B cell (primary cell): Measurements from ENCODE around the gene TUBB4B. TPM values are rescaled to one million over a fixed set of nuclear protein-coding genes. Genes with fewer than 3 reads are reported as not detected.
A peak's percentile ranks its signal among the peaks of the same experiment; 100 is the strongest.

Experiments
- ATAC-seq: fragments of 200-7000 bp; cut with Tn5 transposase; one replicate; pipeline ENCODE4 v1.10.0; 2021; ENCODE audit warnings: low read depth, mild to moderate bottlenecking, moderate number of reproducible peaks, moderate library complexity
- CTCF ChIA-PET: fragments of 350-600 bp; sonication (Branson Sonifier 250); formaldehyde crosslinking; loops from one replicate; lab custom pipeline; 2021; ENCODE audit warnings: antibody characterized with exemption, inconsistent platforms; lab: Charles Lee
- POLR2A ChIA-PET: fragments of 350-600 bp; sonication (Branson Sonifier 250); formaldehyde crosslinking; loops from one replicate; lab custom pipeline; 2021; ENCODE audit warnings: antibody characterized with exemption; lab: Charles Lee
- DNase-seq: peaks from one replicate; pipeline ENCODE4 v3.0.0; 2013
- H2AFZ ChIP-seq: 2 replicates; pipeline ENCODE4 v1.6.1; 2012; ENCODE audit warnings: mild to moderate bottlenecking, low read depth, low read length; ENCODE audit not compliant: insufficient read depth, poor library complexity, severe bottlenecking
- H3K27ac ChIP-seq, 2 donors: 1 replicate in 1 of 2; 2 replicates in 1 of 2; pipeline ENCODE4 v1.5.1; 2012 to 2013; ENCODE audit warnings: low read length in 2 of 2, mild to moderate bottlenecking in 2 of 2, moderate library complexity in 1 of 2
- H3K27me3 ChIP-seq, 4 experiments: fragments of 200-600 bp in 1 of 4; sonication (generic) in 1 of 4; replicated peaks in 1 of 4; 1 replicate in 2 of 4; 2 replicates in 2 of 4; pipeline versions ENCODE4 v1.6.1 to v1.7.0; 2013 to 2016; ENCODE audit warnings: low read length in 3 of 4, mild to moderate bottlenecking in 2 of 4, mixed read lengths in 1 of 4, moderate library complexity in 1 of 4; ENCODE audit not compliant: insufficient read depth in 4 of 4, control insufficient read depth in 3 of 4; ENCODE audit errors: control extremely low read depth in 1 of 4
- H3K36me3 ChIP-seq, 2 experiments: replicated peaks in 1 of 2; 1 replicate in 1 of 2; 2 replicates in 1 of 2; pipeline versions ENCODE4 v1.6.1 to v1.7.1; 2013; ENCODE audit warnings: low read length in 1 of 2; ENCODE audit not compliant: insufficient read depth in 2 of 2, control insufficient read depth in 1 of 2; ENCODE audit errors: control extremely low read depth in 1 of 2, extremely low read depth in 1 of 2
- H3K4me1 ChIP-seq, 2 donors: fragments of 200-600 bp in 1 of 2; sonication (generic) in 1 of 2; 1 replicate in 1 of 2; 2 replicates in 1 of 2; pipeline versions ENCODE4 v1.5.1 to v1.6.1; 2013 to 2017; ENCODE audit warnings: low read length in 2 of 2; ENCODE audit not compliant: control insufficient read depth in 2 of 2, insufficient read depth in 2 of 2
- H3K4me2 ChIP-seq: replicated peaks from 2 replicates; pipeline ENCODE3; 2012; ENCODE audit warnings: mild to moderate bottlenecking, low read depth, low read length; ENCODE audit not compliant: poor library complexity, severe bottlenecking
- H3K4me3 ChIP-seq, 5 experiments: fragments of 200-600 bp in 1 of 5; sonication (generic) in 1 of 5; 1 replicate in 3 of 5; 2 replicates in 2 of 5; pipeline versions ENCODE4 v1.5.1 to v1.7.0; 2011 to 2016; ENCODE audit warnings: low read length in 4 of 5, mild to moderate bottlenecking in 4 of 5, low read depth in 2 of 5, control low read depth in 1 of 5, moderate library complexity in 1 of 5; ENCODE audit not compliant: insufficient read depth in 1 of 5; ENCODE audit errors: control extremely low read depth in 1 of 5, extremely low read depth in 1 of 5
- H3K79me2 ChIP-seq: fragments of 200-600 bp; sonication (generic); one replicate; pipeline ENCODE4 v1.6.0; 2016; ENCODE audit warnings: low read length; ENCODE audit not compliant: control insufficient read depth, insufficient read depth
- H3K9ac ChIP-seq: fragments of 200-600 bp; sonication (generic); 2 replicates; pipeline ENCODE4 v1.6.1; 2017; ENCODE audit warnings: mild to moderate bottlenecking, low read length, moderate library complexity
- H3K9me3 ChIP-seq, 3 donors: one replicate each; pipeline versions ENCODE4 v1.6.1 to v1.7.1; 2013; ENCODE audit warnings: low read length in 2 of 3; ENCODE audit not compliant: control insufficient read depth in 2 of 3, insufficient read depth in 1 of 3; ENCODE audit errors: control extremely low read depth in 1 of 3
- H4K20me1 ChIP-seq: 2 replicates; pipeline ENCODE4 v1.6.0; 2012; ENCODE audit warnings: mild to moderate bottlenecking, low read length; ENCODE audit not compliant: insufficient read depth, control insufficient read depth, poor library complexity, severe bottlenecking
- H3K27ac Mint-ChIP-seq: one replicate; pipeline ENCODE4 v1.8.0; 2021; ENCODE audit warnings: mixed read lengths
- H3K27me3 Mint-ChIP-seq: one replicate; pipeline ENCODE4 v1.8.0; 2021; ENCODE audit warnings: mixed read lengths
- H3K4me1 Mint-ChIP-seq: one replicate; pipeline ENCODE4 v1.8.0; 2021; ENCODE audit warnings: mixed read lengths
- H3K4me3 Mint-ChIP-seq: one replicate; pipeline ENCODE4 v1.8.0; 2021; ENCODE audit warnings: mixed read lengths
- H3K9me3 Mint-ChIP-seq: one replicate; pipeline ENCODE4 v1.8.0; 2022; ENCODE audit warnings: mixed read lengths; ENCODE audit not compliant: insufficient read depth
- EZH2 ChIP-seq: IDR thresholded peaks from 2 replicates; pipeline ENCODE4 v1.6.1; 2012; ENCODE audit warnings: borderline replicate concordance, low read depth, mild to moderate bottlenecking, moderate library complexity, low read length; ENCODE audit not compliant: insufficient read depth, poor library complexity, severe bottlenecking
- WGBS: methylation state at CpG from one replicate; pipeline ENCODE4 v1.1.5; 2013; ENCODE audit warnings: missing lambda C conversion rate; ENCODE audit not compliant: insufficient coverage; 5-methylcytosine and 5-hydroxymethylcytosine counted together
- intact Hi-C: fragments of 100-400 bp; cut with micrococcal nuclease; formaldehyde crosslinking; loops from one replicate; pipeline ENCODE4 v1.10.0; 2022
- polyA plus RNA-seq: library from polyadenylated mRNA; depleted of rRNA; stranded (reverse); fragments of >200 nt; gene quantifications from 2 replicates; pipeline ENCODE4 v1.2.3, GENCODE V29; 2012
- total RNA-seq, 2 donors: library from RNA; stranded (reverse); fragments of 120-200 nt in 1 of 2; gene quantifications; 1 replicate in 1 of 2; 2 replicates in 1 of 2; pipeline versions ENCODE4 v1.2.3 to v1.2.4, GENCODE V29; 2013 to 2022
- TF ChIP-seq, protein P1 (sequence below): fragments of 200-600 bp; IDR thresholded peaks from one replicate; pipeline ENCODE4 v1.8.0; 2022; ENCODE audit warnings: antibody characterized with exemption, mild to moderate bottlenecking

The TUBB4B gene
- total and polyA plus RNA-seq, 2 donors (not counting 1 experiment from before 2014, with no cell fraction given) = 110 to 261 TPM

DNA sequence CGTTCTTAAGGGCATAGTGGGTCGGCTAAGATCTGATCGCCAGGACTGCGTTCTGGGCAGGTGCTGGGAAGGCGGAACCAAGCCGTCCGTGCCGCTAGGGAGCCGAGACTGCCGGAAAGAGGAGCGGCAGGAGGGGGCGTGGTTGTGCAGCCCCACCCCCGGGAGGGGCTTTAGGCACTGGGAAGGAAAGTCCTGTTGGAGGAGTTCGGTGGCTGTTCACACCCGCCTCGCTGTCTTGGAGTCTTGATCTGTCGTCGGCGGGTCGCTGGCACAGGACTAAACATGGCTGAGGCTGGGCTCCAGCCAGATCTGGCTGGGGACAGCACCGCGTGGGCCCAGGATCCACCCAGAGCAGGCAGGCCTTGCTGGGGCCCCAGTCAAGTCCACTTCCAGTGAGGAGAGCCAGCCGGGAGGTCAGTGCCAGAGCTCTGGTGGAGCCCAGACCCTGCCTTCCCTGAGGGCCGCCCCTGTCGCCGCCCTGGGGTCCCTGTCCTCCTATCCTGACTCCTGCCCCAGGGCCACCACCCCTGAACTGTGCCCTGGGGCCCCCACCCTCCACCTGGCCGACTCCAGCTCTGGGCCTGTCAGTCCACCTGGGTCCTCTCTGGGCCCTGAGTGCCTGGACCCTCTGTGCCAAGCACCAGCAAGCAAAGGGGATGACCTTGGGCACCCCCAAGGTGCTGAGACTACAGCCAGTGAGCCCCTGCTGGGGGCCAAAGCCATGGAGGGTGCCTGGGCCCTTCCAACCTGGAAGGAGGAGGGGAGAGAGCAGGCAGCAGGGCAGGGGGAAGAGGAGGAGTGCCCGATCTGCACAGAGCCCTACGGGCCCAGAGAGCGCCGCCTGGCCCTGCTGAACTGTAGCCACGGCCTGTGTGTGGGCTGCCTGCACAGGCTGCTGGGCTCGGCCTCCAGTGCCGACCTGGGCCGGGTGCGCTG is 23.5 kb upstream of the TUBB4B start:
- WGBS = 92% methylated on average over 34 of the region's 36 CpGs
- H4K20me1 ChIP-seq = no peaks in the 10 kb centered on the region
- Mint-ChIP-seq H3K4me1 (peaks cover 4% of the 10 kb centered on the region), H3K27ac (no peak overlapping the region), H3K27me3 (no peaks in the 10 kb centered on the region), H3K4me3 (no peak overlapping the region), H3K9me3 (no peaks in the 10 kb centered on the region)
- no peaks in the 10 kb centered on the region for H3K36me3 ChIP-seq
- H3K27ac ChIP-seq = no peak overlapping the region
- no peaks in the 10 kb centered on the region for H3K27me3 ChIP-seq
- no peak overlapping the region for H2AFZ ChIP-seq
- H3K9me3 ChIP-seq = no peaks in the 10 kb centered on the region
- CTCF ChIA-PET = no interaction called here
- peak overlapping the region; percentile 19 for H3K4me2 ChIP-seq
- ATAC-seq (no peak), DNase-seq (no peak)
- TF ChIP-seq EZH2 = no peak
- TF ChIP-seq, protein P1, sequence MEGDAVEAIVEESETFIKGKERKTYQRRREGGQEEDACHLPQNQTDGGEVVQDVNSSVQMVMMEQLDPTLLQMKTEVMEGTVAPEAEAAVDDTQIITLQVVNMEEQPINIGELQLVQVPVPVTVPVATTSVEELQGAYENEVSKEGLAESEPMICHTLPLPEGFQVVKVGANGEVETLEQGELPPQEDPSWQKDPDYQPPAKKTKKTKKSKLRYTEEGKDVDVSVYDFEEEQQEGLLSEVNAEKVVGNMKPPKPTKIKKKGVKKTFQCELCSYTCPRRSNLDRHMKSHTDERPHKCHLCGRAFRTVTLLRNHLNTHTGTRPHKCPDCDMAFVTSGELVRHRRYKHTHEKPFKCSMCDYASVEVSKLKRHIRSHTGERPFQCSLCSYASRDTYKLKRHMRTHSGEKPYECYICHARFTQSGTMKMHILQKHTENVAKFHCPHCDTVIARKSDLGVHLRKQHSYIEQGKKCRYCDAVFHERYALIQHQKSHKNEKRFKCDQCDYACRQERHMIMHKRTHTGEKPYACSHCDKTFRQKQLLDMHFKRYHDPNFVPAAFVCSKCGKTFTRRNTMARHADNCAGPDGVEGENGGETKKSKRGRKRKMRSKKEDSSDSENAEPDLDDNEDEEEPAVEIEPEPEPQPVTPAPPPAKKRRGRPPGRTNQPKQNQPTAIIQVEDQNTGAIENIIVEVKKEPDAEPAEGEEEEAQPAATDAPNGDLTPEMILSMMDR = no peak
- no peak overlapping the region for H3K4me3 ChIP-seq
- H3K79me2 ChIP-seq = peaks cover 3% of the 10 kb centered on the region
- intact Hi-C loops = no loop called here
- POLR2A ChIA-PET = no interaction called here
- no peak overlapping the region for H3K9ac ChIP-seq
- H3K4me1 ChIP-seq = peaks cover under 1 to 7% of the 10 kb centered on the region in 2 donors

DNA sequence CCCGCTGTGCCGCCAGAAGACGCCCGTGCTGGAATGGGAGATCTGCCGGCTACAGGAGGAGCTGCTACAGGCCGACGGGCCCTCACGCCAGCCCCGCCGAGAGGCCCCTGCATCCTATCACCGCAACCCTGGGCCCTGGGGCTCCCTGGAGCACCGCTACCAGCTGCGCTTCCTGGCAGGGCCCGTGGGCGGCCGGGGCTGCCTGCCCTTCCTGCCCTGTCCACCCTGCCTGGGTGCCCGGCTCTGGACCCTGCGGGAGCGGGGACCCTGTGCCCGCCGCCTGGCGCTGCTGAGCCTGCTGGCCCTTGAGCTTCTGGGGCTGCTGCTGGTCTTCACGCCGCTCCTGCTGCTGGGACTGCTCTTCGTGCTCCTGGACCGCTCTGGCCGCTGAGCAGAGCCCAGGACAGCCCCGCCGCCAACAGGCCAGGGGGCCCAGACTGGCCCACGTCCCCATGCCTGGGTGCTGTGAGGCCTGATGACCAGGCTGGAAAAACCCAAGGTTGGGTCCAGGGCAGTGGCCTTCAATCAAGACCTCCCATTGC is 22.8 kb upstream of the TUBB4B start:
- intact Hi-C loops = no loop called here
- H3K79me2 ChIP-seq = peaks cover 3% of the 10 kb centered on the region
- WGBS = 96% methylated on average over 30 of the region's 30 CpGs
- H3K27me3 Mint-ChIP-seq = no peaks in the 10 kb centered on the region
- H3K27ac Mint-ChIP-seq = no peak overlapping the region
- H3K4me3 ChIP-seq = no peak overlapping the region
- H3K4me1 ChIP-seq = peaks cover 6 to 13% of the 10 kb centered on the region in 2 donors
- H3K27ac ChIP-seq = no peak overlapping the region
- H4K20me1 ChIP-seq = no peaks in the 10 kb centered on the region
- DNase-seq (no peak), ATAC-seq (no peak)
- peaks cover 10% of the 10 kb centered on the region for H3K4me1 Mint-ChIP-seq
- H3K9me3 ChIP-seq = no peaks in the 10 kb centered on the region
- no peak overlapping the region for H3K9ac ChIP-seq
- no peaks in the 10 kb centered on the region for H3K9me3 Mint-ChIP-seq
- H3K36me3 ChIP-seq = no peaks in the 10 kb centered on the region
- TF ChIP-seq EZH2 = no peak
- TF ChIP-seq, protein P1 = no peak
- H3K27me3 ChIP-seq = no peaks in the 10 kb centered on the region
- CTCF ChIA-PET = interaction anchor here (0.7 kb wide), 1 partner anchor 14 kb away, joined by 7 read pairs; no protein-coding TSS in a partner anchor
- H2AFZ ChIP-seq = no peak overlapping the region
- no peak overlapping the region for H3K4me2 ChIP-seq
- H3K4me3 Mint-ChIP-seq = no peak overlapping the region
- POLR2A ChIA-PET = no interaction called here
